GM12878 (cell line): ENCODE data around the gene CFDP1.
"Not testable (repeated sequence)": the region's sequence is repeated elsewhere in the genome, so short reads cannot be mapped to it uniquely, and the experiment has no call there.

Experiments
- EP300 ChIP-seq, 2 experiments: fragments of 150-350 bp in 1 of 2; IDR thresholded peaks; 2 replicates each; pipeline ENCODE4 v1.6.1; 2011 to 2012; ENCODE audit warnings: low read depth in 2 of 2, low read length in 2 of 2, borderline replicate concordance in 1 of 2, improper control_type of control experiment in 1 of 2, inconsistent platforms in 1 of 2; ENCODE audit not compliant: control insufficient read depth in 1 of 2
- EZH2 ChIP-seq: IDR thresholded peaks from 2 replicates; pipeline ENCODE4 v1.6.1; 2012; ENCODE audit warnings: low read depth, mild to moderate bottlenecking, control low read depth, inconsistent platforms, low read length, borderline replicate concordance; ENCODE audit not compliant: control insufficient read depth
- HDAC2 ChIP-seq: fragments of 200-600 bp; sonication (generic); IDR thresholded peaks from 2 replicates; pipeline ENCODE4 v1.6.1; 2017
- MTA2 ChIP-seq: fragments of 450-650 bp; IDR thresholded peaks from 2 replicates; pipeline ENCODE4 v1.6.1; 2016; ENCODE audit warnings: low read depth, mild to moderate bottlenecking, moderate library complexity
- POLR2A ChIP-seq: IDR thresholded peaks from 2 replicates; pipeline ENCODE4 v1.6.1; 2011; ENCODE audit warnings: low read depth, mild to moderate bottlenecking, low read length
- POLR2AphosphoS5 ChIP-seq: IDR thresholded peaks from 2 replicates; pipeline ENCODE4 v1.6.1; 2011; ENCODE audit warnings: mild to moderate bottlenecking, low read length, inconsistent platforms
- RFX5 ChIP-seq: IDR thresholded peaks from 2 replicates; pipeline ENCODE4 v1.6.1; 2011; ENCODE audit warnings: low read depth, low read length, improper control_type of control experiment
- SIN3A ChIP-seq: IDR thresholded peaks from 2 replicates; pipeline ENCODE4 v1.6.1; 2012; ENCODE audit warnings: low read depth, low read length, improper control_type of control experiment
- SPI1 ChIP-seq: IDR thresholded peaks from 2 replicates; pipeline ENCODE4 v1.6.1; 2011; ENCODE audit warnings: low read depth, mild to moderate bottlenecking, low read length, moderate library complexity, borderline replicate concordance; ENCODE audit not compliant: insufficient read depth
- STAT1 ChIP-seq: fragments of 450-650 bp; conservative IDR thresholded peaks from 2 replicates; pipeline ENCODE4 v1.6.1; 2014; ENCODE audit warnings: antibody characterized with exemption, mild to moderate bottlenecking
- TAF1 ChIP-seq: IDR thresholded peaks from 2 replicates; pipeline ENCODE4 v1.6.1; 2011; ENCODE audit warnings: mild to moderate bottlenecking, low read depth, low read length, borderline replicate concordance

- not testable (repeated sequence) for TF ChIP-seq EZH2; RFX5; POLR2AphosphoS5; MTA2; HDAC2; SPI1; TAF1; POLR2A; STAT1; SIN3A; EP300 (IDR thresholded peaks at IDR 0.05; ENCODE audit: borderline replicate concordance in 1 of 2, control insufficient read depth in 1 of 2, low read depth in 2 of 2, low read length in 2 of 2)
Measured at GRCh38 chr16:75456486-75456885, 23.2 kb upstream of the CFDP1 start.
